ENCODE data around the gene NEURL1B.
A peak's percentile ranks its signal among the peaks of the same experiment; 100 is the strongest.

The NEURL1B gene

DNA sequence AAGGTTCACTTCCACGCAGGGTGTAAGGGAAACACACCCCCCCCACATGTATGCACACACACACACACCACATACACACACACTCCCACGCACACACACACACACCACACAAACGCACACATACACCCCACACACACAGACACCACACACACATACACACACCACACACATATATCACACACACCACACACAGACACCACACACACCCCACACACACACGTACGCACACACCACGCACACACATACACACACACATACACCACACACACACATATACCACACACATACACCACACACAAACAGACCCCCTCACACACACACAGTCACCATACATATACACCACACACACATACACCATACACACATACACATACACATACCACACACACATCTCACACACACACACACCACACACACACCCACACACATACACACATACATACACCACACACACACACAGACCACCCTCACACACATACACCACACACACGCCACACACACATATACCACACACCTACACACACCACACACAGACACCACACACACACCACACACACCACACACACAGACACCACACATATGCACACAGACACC lies 44.3 kb upstream of the NEURL1B start (continued):
- TF ChIP-seq, protein P1, sequence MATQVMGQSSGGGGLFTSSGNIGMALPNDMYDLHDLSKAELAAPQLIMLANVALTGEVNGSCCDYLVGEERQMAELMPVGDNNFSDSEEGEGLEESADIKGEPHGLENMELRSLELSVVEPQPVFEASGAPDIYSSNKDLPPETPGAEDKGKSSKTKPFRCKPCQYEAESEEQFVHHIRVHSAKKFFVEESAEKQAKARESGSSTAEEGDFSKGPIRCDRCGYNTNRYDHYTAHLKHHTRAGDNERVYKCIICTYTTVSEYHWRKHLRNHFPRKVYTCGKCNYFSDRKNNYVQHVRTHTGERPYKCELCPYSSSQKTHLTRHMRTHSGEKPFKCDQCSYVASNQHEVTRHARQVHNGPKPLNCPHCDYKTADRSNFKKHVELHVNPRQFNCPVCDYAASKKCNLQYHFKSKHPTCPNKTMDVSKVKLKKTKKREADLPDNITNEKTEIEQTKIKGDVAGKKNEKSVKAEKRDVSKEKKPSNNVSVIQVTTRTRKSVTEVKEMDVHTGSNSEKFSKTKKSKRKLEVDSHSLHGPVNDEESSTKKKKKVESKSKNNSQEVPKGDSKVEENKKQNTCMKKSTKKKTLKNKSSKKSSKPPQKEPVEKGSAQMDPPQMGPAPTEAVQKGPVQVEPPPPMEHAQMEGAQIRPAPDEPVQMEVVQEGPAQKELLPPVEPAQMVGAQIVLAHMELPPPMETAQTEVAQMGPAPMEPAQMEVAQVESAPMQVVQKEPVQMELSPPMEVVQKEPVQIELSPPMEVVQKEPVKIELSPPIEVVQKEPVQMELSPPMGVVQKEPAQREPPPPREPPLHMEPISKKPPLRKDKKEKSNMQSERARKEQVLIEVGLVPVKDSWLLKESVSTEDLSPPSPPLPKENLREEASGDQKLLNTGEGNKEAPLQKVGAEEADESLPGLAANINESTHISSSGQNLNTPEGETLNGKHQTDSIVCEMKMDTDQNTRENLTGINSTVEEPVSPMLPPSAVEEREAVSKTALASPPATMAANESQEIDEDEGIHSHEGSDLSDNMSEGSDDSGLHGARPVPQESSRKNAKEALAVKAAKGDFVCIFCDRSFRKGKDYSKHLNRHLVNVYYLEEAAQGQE (tag by site-specific recombination; IDR thresholded peaks at IDR 0.05), result no peak
- TF ChIP-seq, protein P2, sequence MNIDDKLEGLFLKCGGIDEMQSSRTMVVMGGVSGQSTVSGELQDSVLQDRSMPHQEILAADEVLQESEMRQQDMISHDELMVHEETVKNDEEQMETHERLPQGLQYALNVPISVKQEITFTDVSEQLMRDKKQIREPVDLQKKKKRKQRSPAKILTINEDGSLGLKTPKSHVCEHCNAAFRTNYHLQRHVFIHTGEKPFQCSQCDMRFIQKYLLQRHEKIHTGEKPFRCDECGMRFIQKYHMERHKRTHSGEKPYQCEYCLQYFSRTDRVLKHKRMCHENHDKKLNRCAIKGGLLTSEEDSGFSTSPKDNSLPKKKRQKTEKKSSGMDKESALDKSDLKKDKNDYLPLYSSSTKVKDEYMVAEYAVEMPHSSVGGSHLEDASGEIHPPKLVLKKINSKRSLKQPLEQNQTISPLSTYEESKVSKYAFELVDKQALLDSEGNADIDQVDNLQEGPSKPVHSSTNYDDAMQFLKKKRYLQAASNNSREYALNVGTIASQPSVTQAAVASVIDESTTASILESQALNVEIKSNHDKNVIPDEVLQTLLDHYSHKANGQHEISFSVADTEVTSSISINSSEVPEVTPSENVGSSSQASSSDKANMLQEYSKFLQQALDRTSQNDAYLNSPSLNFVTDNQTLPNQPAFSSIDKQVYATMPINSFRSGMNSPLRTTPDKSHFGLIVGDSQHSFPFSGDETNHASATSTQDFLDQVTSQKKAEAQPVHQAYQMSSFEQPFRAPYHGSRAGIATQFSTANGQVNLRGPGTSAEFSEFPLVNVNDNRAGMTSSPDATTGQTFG (tag by site-specific recombination; IDR thresholded peaks at IDR 0.05; ENCODE audit: borderline replicate concordance), result no peak
- TF ChIP-seq ZNF10 (tag by site-specific recombination; IDR thresholded peaks at IDR 0.05), result no peak
- no peak for TF ChIP-seq ZFP37 (tag by site-specific recombination; IDR thresholded peaks at IDR 0.05)
- no peak for TF ChIP-seq ZNF157 (tag by site-specific recombination; IDR thresholded peaks at IDR 0.05)
- no peak for TF ChIP-seq ZNF654 (tag by site-specific recombination; IDR thresholded peaks at IDR 0.05; ENCODE audit: low read depth)
- TF ChIP-seq ZNF404 (tag by site-specific recombination; IDR thresholded peaks at IDR 0.05), result no peak
- no peak for TF ChIP-seq ZNF670 (tag by site-specific recombination; IDR thresholded peaks at IDR 0.05; ENCODE audit: low read depth)
- TF ChIP-seq, protein P3, sequence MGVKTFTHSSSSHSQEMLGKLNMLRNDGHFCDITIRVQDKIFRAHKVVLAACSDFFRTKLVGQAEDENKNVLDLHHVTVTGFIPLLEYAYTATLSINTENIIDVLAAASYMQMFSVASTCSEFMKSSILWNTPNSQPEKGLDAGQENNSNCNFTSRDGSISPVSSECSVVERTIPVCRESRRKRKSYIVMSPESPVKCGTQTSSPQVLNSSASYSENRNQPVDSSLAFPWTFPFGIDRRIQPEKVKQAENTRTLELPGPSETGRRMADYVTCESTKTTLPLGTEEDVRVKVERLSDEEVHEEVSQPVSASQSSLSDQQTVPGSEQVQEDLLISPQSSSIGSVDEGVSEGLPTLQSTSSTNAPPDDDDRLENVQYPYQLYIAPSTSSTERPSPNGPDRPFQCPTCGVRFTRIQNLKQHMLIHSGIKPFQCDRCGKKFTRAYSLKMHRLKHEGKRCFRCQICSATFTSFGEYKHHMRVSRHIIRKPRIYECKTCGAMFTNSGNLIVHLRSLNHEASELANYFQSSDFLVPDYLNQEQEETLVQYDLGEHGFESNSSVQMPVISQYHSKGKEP (tag by site-specific recombination; IDR thresholded peaks at IDR 0.05), result no peak
- TF ChIP-seq ZNF221 (tag by site-specific recombination; IDR thresholded peaks at IDR 0.05; ENCODE audit: borderline replicate concordance), result no peak
- TF ChIP-seq OVOL3 (tag by site-specific recombination; IDR thresholded peaks at IDR 0.05), result peak; percentile 17; the same call in 1 of the 2 replicates
- no peak for TF ChIP-seq ZNF529 (tag by site-specific recombination; IDR thresholded peaks at IDR 0.05; ENCODE audit: insufficient replicate concordance)
- TF ChIP-seq YY2 (tag by site-specific recombination; IDR thresholded peaks at IDR 0.05), result no peak
- TF ChIP-seq, protein P4, sequence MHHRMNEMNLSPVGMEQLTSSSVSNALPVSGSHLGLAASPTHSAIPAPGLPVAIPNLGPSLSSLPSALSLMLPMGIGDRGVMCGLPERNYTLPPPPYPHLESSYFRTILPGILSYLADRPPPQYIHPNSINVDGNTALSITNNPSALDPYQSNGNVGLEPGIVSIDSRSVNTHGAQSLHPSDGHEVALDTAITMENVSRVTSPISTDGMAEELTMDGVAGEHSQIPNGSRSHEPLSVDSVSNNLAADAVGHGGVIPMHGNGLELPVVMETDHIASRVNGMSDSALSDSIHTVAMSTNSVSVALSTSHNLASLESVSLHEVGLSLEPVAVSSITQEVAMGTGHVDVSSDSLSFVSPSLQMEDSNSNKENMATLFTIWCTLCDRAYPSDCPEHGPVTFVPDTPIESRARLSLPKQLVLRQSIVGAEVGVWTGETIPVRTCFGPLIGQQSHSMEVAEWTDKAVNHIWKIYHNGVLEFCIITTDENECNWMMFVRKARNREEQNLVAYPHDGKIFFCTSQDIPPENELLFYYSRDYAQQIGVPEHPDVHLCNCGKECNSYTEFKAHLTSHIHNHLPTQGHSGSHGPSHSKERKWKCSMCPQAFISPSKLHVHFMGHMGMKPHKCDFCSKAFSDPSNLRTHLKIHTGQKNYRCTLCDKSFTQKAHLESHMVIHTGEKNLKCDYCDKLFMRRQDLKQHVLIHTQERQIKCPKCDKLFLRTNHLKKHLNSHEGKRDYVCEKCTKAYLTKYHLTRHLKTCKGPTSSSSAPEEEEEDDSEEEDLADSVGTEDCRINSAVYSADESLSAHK (tag by site-specific recombination; IDR thresholded peaks at IDR 0.05), result no peak
- TF ChIP-seq HOXD13 (CRISPR knock-in tag; IDR thresholded peaks at IDR 0.05; ENCODE audit: borderline replicate concordance), result no peak
- TF ChIP-seq SETDB1 (IDR thresholded peaks at IDR 0.05; ENCODE audit: insufficient read length, low read length), result no peak
- TF ChIP-seq ZNF223 (tag by site-specific recombination; IDR thresholded peaks at IDR 0.05), result no peak
- TF ChIP-seq KLF9 (tag by site-specific recombination; IDR thresholded peaks at IDR 0.05; ENCODE audit: low read depth), result peak; percentile 22; the same call in 1 of the 2 replicates
- TF ChIP-seq, protein P5, sequence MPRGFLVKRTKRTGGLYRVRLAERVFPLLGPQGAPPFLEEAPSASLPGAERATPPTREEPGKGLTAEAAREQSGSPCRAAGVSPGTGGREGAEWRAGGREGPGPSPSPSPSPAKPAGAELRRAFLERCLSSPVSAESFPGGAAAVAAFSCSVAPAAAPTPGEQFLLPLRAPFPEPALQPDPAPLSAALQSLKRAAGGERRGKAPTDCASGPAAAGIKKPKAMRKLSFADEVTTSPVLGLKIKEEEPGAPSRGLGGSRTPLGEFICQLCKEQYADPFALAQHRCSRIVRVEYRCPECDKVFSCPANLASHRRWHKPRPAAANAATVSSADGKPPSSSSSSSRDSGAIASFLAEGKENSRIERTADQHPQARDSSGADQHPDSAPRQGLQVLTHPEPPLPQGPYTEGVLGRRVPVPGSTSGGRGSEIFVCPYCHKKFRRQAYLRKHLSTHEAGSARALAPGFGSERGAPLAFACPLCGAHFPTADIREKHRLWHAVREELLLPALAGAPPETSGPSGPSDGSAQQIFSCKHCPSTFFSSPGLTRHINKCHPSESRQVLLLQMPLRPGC (tag by site-specific recombination; IDR thresholded peaks at IDR 0.05), result no peak
- TF ChIP-seq, protein P6, sequence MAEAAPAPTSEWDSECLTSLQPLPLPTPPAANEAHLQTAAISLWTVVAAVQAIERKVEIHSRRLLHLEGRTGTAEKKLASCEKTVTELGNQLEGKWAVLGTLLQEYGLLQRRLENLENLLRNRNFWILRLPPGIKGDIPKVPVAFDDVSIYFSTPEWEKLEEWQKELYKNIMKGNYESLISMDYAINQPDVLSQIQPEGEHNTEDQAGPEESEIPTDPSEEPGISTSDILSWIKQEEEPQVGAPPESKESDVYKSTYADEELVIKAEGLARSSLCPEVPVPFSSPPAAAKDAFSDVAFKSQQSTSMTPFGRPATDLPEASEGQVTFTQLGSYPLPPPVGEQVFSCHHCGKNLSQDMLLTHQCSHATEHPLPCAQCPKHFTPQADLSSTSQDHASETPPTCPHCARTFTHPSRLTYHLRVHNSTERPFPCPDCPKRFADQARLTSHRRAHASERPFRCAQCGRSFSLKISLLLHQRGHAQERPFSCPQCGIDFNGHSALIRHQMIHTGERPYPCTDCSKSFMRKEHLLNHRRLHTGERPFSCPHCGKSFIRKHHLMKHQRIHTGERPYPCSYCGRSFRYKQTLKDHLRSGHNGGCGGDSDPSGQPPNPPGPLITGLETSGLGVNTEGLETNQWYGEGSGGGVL (tag by site-specific recombination; IDR thresholded peaks at IDR 0.05), result no peak
- TF ChIP-seq ZNF600 (tag by site-specific recombination; IDR thresholded peaks at IDR 0.05), result no peak
- no peak for TF ChIP-seq ZIC2 (tag by site-specific recombination; IDR thresholded peaks at IDR 0.05)
- TF ChIP-seq ZBTB20 (tag by site-specific recombination; IDR thresholded peaks at IDR 0.05), result no peak
- no peak for TF ChIP-seq ZNF140 (tag by site-specific recombination; IDR thresholded peaks at IDR 0.05)
- no peak for TF ChIP-seq OSR2 (tag by site-specific recombination; IDR thresholded peaks at IDR 0.05)
